Left kidney (tissue), 2 donors: Measurements from ENCODE around the gene LIN7C. TPM values are rescaled to one million over a fixed set of nuclear protein-coding genes. Genes with fewer than 3 reads are reported as not detected.

ENCODE experiments used
- DNase-seq: peaks from one replicate; pipeline ENCODE4 v3.0.0-alpha.2; 2013
- polyA plus RNA-seq: library from polyadenylated mRNA; unstranded; fragments of 120-200 nt; gene quantifications from one replicate; pipeline ENCODE4 v1.2.1, GENCODE V29; 2013; ENCODE audit not compliant: insufficient read length

Gene LIN7C
- polyA plus RNA-seq, 1 donor = 30.5 TPM

GRCh38 chr11:27447288-27448183 lies 59.0 kb downstream of the LIN7C start:
- DNase-seq = no peak

GRCh38 chr11:27445625-27446024 lies 60.9 kb downstream of the LIN7C start:
- no peak for DNase-seq

GRCh38 chr11:27444801-27445215 lies 61.8 kb downstream of the LIN7C start:
- no peak for DNase-seq

Other genes starting within 250 kb of the LIN7C start
- gene CCDC34, start 143.6 kb downstream of the LIN7C start, polyA plus RNA-seq = 29.8 TPM
- 152 TPM for gene LGR4, start 34.0 kb downstream of the LIN7C start, polyA plus RNA-seq
- gene BDNF, start 193.7 kb upstream of the LIN7C start, polyA plus RNA-seq = 1.5 TPM